SH-SY5Y (cell line): ENCODE data around the gene PTMS.

Source experiments
- GATA2 ChIP-seq: IDR thresholded peaks from 2 replicates; pipeline ENCODE4 v1.6.1; 2011; ENCODE audit warnings: mild to moderate bottlenecking, low read depth, low read length
- GATA3 ChIP-seq: IDR thresholded peaks from 2 replicates; pipeline ENCODE4 v1.6.1; 2011; ENCODE audit warnings: low read depth, mild to moderate bottlenecking, low read length, moderate library complexity

GRCh38 chr12:6778574-6779550 lies 12.7 kb downstream of the PTMS start:
- TF ChIP-seq GATA2 (no peak), GATA3 (no peak)
